Omental fat pad (tissue), 4 donors: Measurements from ENCODE around the gene CGRRF1. TPM values are rescaled to one million over a fixed set of nuclear protein-coding genes. Genes with fewer than 3 reads are reported as not detected.
A peak's percentile ranks its signal among the peaks of the same experiment; 100 is the strongest.

ENCODE experiments used
- ATAC-seq: fragments of 150-250 bp; one replicate; pipeline ENCODE4 v1.9.1; 2016; ENCODE audit warnings: mild to moderate bottlenecking, moderate library complexity; ENCODE audit not compliant: low FRiP score
- DNase-seq: peaks from one replicate; pipeline ENCODE4 v3.0.0-alpha.2; 2019; ENCODE audit warnings: low spot score
- total RNA-seq, 4 donors: library from RNA; depleted of rRNA; stranded (reverse); fragments of >200 nt; gene quantifications; one replicate each; pipeline ENCODE4 v1.1.0, GENCODE V29; 2016
- TF ChIP-seq, protein P1 (sequence below), 3 donors: fragments of 450-650 bp; IDR thresholded peaks; one replicate each; pipeline ENCODE4 v1.5.1; 2016 to 2017; ENCODE audit warnings: antibody characterized with exemption in 3 of 3, mild to moderate bottlenecking in 3 of 3, moderate library complexity in 2 of 3

CGRRF1 gene, protein sequence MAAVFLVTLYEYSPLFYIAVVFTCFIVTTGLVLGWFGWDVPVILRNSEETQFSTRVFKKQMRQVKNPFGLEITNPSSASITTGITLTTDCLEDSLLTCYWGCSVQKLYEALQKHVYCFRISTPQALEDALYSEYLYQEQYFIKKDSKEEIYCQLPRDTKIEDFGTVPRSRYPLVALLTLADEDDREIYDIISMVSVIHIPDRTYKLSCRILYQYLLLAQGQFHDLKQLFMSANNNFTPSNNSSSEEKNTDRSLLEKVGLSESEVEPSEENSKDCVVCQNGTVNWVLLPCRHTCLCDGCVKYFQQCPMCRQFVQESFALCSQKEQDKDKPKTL
- 10 to 100 TPM; 18.0 to 21.8 (median 18.9) TPM for total RNA-seq

DNA sequence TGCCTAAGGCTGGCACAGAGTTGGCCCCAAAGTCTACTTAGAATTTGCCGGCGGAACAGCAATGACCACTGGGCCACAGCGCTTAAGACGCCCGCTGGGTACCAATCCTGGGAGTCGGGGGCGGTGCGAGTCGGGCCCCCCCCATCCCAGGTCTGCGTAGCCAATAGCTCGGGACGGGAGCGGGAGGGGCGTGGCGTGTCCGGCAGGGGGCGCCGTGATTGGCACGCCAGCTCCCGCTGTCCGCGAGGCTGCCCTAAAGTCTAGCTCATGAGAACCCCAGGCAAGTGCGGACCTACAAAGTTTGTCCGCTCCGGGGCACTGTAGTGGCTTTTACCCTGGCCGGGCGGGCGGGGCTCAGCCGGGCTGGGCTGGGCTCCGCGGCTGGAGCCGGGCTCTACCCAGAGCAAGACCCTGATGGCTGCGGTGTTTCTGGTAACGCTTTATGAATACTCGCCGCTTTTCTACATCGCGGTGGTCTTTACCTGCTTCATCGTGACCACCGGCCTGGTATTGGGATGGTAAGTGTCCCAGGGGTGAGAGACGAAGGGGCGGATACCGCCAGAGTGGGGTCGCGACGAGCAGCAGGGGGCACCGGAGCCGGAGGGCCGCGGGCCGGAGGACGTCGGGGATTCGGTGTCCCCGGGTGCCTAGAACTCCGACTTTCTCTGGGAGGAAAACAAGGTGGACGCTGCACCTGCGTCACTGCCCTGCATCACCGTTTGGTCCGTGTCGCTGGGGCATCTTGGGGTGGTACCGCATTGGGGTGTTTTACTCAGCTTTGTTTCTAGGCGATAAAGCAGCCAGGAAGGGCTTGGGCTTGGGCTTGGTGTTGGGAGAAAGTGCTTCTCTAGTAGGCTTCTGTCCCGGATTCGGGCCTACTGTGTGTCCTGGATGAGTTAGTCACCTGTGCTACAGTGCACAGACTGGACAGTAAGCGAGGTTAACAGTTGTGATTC lies at the start of gene CGRRF1:
Gene CGRRF1, plus strand, starts transcription at position 361 of the 956 bp plus-strand sequence. Its CDS starts 54 bp downstream, at position 415.
- peak; percentile 100 for ATAC-seq

DNA sequence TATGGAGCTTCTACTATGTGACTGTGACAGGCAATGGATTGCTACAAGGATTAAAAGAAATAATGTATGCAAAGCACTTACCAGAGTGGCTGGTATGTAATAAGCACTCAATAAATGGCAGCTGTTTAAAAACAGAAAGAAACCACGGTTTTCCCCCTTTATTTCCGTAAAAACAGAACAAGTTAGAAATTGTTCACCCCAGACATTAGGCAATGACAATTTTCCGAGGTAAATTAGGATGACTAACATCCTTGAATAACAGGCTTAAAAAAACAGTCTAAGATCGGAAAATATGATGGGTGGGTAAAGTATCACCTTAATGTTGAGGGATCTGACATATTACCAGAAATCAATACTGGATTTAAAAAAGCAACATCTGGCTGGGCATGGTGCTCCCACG lies 47.7 kb upstream of the CGRRF1 start:
- DNase-seq (no peak), ATAC-seq (no peak)
- TF ChIP-seq, protein P1, sequence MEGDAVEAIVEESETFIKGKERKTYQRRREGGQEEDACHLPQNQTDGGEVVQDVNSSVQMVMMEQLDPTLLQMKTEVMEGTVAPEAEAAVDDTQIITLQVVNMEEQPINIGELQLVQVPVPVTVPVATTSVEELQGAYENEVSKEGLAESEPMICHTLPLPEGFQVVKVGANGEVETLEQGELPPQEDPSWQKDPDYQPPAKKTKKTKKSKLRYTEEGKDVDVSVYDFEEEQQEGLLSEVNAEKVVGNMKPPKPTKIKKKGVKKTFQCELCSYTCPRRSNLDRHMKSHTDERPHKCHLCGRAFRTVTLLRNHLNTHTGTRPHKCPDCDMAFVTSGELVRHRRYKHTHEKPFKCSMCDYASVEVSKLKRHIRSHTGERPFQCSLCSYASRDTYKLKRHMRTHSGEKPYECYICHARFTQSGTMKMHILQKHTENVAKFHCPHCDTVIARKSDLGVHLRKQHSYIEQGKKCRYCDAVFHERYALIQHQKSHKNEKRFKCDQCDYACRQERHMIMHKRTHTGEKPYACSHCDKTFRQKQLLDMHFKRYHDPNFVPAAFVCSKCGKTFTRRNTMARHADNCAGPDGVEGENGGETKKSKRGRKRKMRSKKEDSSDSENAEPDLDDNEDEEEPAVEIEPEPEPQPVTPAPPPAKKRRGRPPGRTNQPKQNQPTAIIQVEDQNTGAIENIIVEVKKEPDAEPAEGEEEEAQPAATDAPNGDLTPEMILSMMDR (IDR thresholded peaks at IDR 0.05): no peak

More for the DNA sequence above, at the start of gene CGRRF1:
- DNase-seq: peak; percentile 99
- TF ChIP-seq, protein P1 (IDR thresholded peaks at IDR 0.05): peak in 1 of 3 donors; percentile 42

DNA sequence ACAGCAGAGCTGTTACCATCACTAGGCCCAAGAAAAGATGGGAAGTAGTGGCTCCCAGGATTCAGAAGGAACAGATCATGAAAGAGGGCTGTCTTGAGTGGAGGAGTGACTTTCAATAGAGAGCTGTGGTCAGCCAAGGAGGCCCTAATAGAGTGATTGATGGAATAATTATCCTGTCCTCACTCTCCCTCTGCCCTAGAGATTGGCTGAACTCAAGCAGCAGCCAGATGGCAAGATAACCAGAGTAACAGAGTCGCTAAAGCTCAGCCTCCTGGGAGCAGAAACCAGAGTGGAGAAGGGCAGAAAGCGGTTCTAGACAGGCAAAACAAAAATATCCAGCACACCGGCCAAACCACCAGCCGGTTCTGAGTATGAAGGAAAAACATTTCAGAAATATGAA lies 44.1 kb upstream of the CGRRF1 start:
- TF ChIP-seq, protein P1 (IDR thresholded peaks at IDR 0.05): no peak
- ATAC-seq (no peak), DNase-seq (no peak)

DNA sequence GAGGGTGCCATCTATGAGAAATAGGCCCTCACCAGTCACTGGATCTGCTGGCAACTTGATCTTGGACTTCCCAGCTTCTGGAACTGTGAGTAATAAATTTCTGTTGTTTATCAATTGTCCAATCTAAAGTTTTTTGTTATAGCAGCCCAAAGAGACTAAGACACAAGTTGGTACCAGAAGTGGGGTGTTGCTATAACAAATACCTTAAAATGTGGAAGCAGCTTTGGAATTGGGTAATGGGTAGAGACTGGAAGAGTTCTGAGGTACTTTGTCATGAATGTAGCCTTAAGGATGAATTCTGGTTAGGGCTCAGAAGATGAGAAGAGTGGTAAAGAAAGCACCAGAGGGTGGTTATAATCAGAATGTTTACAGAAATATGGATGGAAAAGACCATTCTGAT lies 42.4 kb upstream of the CGRRF1 start:
- TF ChIP-seq, protein P1 (IDR thresholded peaks at IDR 0.05): no peak
- no peak for DNase-seq
- no peak for ATAC-seq

DNA sequence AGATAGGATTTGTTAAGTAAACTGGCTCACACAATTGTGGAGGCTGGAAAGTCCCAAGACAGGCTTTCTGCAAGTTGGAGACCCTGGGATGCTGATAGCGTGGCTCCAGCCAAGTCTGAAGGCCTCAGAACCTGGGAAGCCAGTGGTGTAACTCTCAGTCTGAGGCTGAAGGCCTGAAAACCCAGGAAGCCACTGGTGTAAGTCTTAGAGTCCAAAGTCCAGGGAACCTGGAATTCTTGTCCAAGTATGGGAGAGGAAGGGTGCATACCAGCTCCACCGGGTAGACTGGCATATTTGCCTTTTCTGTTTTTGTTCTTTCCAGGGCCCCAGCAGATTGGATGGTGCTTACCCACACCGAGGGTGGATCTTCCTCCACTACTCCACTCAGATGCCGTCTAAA lies 39.0 kb upstream of the CGRRF1 start:
- TF ChIP-seq, protein P1 (IDR thresholded peaks at IDR 0.05): no peak
- ATAC-seq (no peak), DNase-seq (no peak)

DNA sequence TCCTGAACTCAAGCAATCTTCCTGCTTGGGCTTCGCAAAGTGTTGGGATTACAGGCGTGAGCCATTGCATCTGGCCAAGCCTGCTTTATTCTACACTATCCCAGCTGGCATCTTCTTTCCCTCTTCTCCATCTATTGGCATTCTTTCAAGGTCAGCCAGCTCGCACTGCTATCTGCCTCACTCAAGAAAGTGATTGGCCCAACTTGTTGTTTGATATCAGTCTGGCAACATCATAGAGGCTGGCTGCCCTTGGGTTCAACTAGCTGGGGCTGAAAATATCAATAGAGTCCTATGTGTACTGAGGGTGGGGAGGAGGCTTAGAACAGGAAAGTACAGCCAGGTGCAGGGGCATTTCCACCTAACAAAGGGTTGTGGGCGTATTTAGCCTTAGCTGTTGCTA lies 38.1 kb upstream of the CGRRF1 start:
- ATAC-seq: no peak

More for the DNA sequence above, 38.1 kb upstream of the CGRRF1 start:
- no peak for DNase-seq
- TF ChIP-seq, protein P1 (IDR thresholded peaks at IDR 0.05): no peak
